ENCODE measurements around the gene CCDC73. TPM values are rescaled to one million over a fixed set of nuclear protein-coding genes. Genes with fewer than 3 reads are reported as not detected.
"Not testable (repeated sequence)": the region's sequence is repeated elsewhere in the genome, so short reads cannot be mapped to it uniquely, and the experiment has no call there.

Gene CCDC73
- total RNA-seq, 2 donors from 2014 or later: not detected

- ATAC-seq (no peak), DNase-seq (no peak)
- intact Hi-C loops (cut with DNase I): no loop called here
Measured at GRCh38 chr11:32817181-32817851, 22.9 kb upstream of the CCDC73 start.

- DNase-seq (peak; percentile 67), ATAC-seq (peak; percentile 78 to 89)
- intact Hi-C loops (cut with DNase I): no loop called here
Measured at GRCh38 chr11:32809313-32809712, 14.9 kb upstream of the CCDC73 start.

GRCh38 chr11:32796425-32796824 is 2.0 kb upstream of the CCDC73 start:
- DNase-seq: no peak
- intact Hi-C loops (cut with DNase I): no loop called here
- ATAC-seq: no peak

- DNase-seq: peak; percentile 45
- ATAC-seq: peak; percentile 71 to 78
- intact Hi-C loops (cut with DNase I): loop anchor here (2.0 to 5.0 kb wide), 2 partner anchors 470 to 471 kb away; no protein-coding TSS in a partner anchor
Measured at GRCh38 chr11:32792948-32793475, 1.4 kb downstream of the CCDC73 start.

- intact Hi-C loops (cut with DNase I): loop anchor here (2.0 to 5.0 kb wide), 2 partner anchors 470 kb away; no protein-coding TSS in a partner anchor
- ATAC-seq: no peak
- no peak for DNase-seq
Measured at GRCh38 chr11:32792111-32792947, 2.1 kb downstream of the CCDC73 start.

GRCh38 chr11:32790916-32791315 is 3.5 kb downstream of the CCDC73 start:
- ATAC-seq (no peak), DNase-seq (no peak)
- intact Hi-C loops (cut with DNase I): loop anchor here in 1 of 2 donors (5.0 kb wide), 1 partner anchor 469 kb away; no protein-coding TSS in a partner anchor

GRCh38 chr11:32786811-32787210 is 7.7 kb downstream of the CCDC73 start:
- ATAC-seq (no peak), DNase-seq (no peak)
- intact Hi-C loops (cut with DNase I): no loop called here

GRCh38 chr11:32785262-32785661 is 9.2 kb downstream of the CCDC73 start:
- intact Hi-C loops (cut with DNase I): no loop called here
- no peak for DNase-seq
- no peak for ATAC-seq

GRCh38 chr11:32781721-32782120 is 12.7 kb downstream of the CCDC73 start:
- no peak for ATAC-seq
- DNase-seq: no peak
- intact Hi-C loops (cut with DNase I): no loop called here

GRCh38 chr11:32780839-32781238 is 13.6 kb downstream of the CCDC73 start:
- DNase-seq; ATAC-seq; intact Hi-C loops (cut with DNase I): not testable (repeated sequence)

- no peak for ATAC-seq
- intact Hi-C loops (cut with DNase I): no loop called here
- DNase-seq: no peak
Measured at GRCh38 chr11:32779136-32779535, 15.3 kb downstream of the CCDC73 start.

GRCh38 chr11:32775908-32776307 is 18.6 kb downstream of the CCDC73 start:
- DNase-seq (no peak), ATAC-seq (no peak)
- intact Hi-C loops (cut with DNase I): no loop called here

- intact Hi-C loops (cut with DNase I): no loop called here
- DNase-seq: no peak
- ATAC-seq: no peak
Measured at GRCh38 chr11:32774081-32774480, 20.4 kb downstream of the CCDC73 start.

- intact Hi-C loops (cut with DNase I): no loop called here
- DNase-seq (no peak), ATAC-seq (no peak)
Measured at GRCh38 chr11:32772731-32773130, 21.7 kb downstream of the CCDC73 start.

- ATAC-seq; intact Hi-C loops (cut with DNase I); DNase-seq: not testable (repeated sequence)
Measured at GRCh38 chr11:32761774-32762173, 32.7 kb downstream of the CCDC73 start.

GRCh38 chr11:32758291-32758690 is 36.2 kb downstream of the CCDC73 start:
- ATAC-seq (no peak), DNase-seq (no peak)
- intact Hi-C loops (cut with DNase I): no loop called here

GRCh38 chr11:32753181-32753580 is 41.3 kb downstream of the CCDC73 start:
- DNase-seq; intact Hi-C loops (cut with DNase I); ATAC-seq: not testable (repeated sequence)

- DNase-seq (no peak), ATAC-seq (no peak)
- intact Hi-C loops (cut with DNase I): no loop called here
Measured at GRCh38 chr11:32752001-32752400, 42.5 kb downstream of the CCDC73 start.

GRCh38 chr11:32751381-32751780 is 43.1 kb downstream of the CCDC73 start:
- no peak for DNase-seq
- intact Hi-C loops (cut with DNase I): no loop called here
- no peak for ATAC-seq

- DNase-seq (no peak), ATAC-seq (no peak)
- intact Hi-C loops (cut with DNase I): no loop called here
Measured at GRCh38 chr11:32729976-32730375, 64.5 kb downstream of the CCDC73 start.

All from left cardiac atrium (tissue), 4 donors.